Measurements from ENCODE around the gene IFNGR2. TPM values are rescaled to one million over a fixed set of nuclear protein-coding genes. Genes with fewer than 3 reads are reported as not detected.
A peak's percentile ranks its signal among the peaks of the same experiment; 100 is the strongest.
"Not testable (repeated sequence)": the region's sequence is repeated elsewhere in the genome, so short reads cannot be mapped to it uniquely, and the experiment has no call there.

Gene IFNGR2
- total and polyA plus RNA-seq, 7 experiments from 2014 or later: 9.1 to 80.5 (median 33.7) TPM

- H3K4me1 Mint-ChIP-seq: peaks cover 25 to 60% (median 54%) of the 10 kb centered on the region in 7 donors
- peak overlapping the region; percentile 4 to 98 (median 94) for H3K27ac Mint-ChIP-seq
- no peaks in the 10 kb centered on the region for H3K27me3 ChIP-seq (ENCODE audit: control insufficient read depth in 2 of 2, insufficient read depth in 2 of 2, low read length in 2 of 2)
- H3K27me3 Mint-ChIP-seq: peaks cover 0 to 63% (median 0%) of the 10 kb centered on the region in 5 donors
- H3K9me3 Mint-ChIP-seq: no peaks in the 10 kb centered on the region
- peak overlapping the region; percentile 84 for H3K27ac ChIP-seq (ENCODE audit: low read depth, low read length)
- peaks cover 0 to 5% (median 0%) of the 10 kb centered on the region in 3 experiments for H3K36me3 ChIP-seq (ENCODE audit: control insufficient read depth in 2 of 3, insufficient read depth in 3 of 3, low read length in 3 of 3)
- peak overlapping the region; percentile 77 for H3K4me3 ChIP-seq (ENCODE audit: low read length)
- ATAC-seq (peak; percentile 30), DNase-seq (peak in 7 of 9 donors; percentile 21 to 43 (median 29))
- H3K4me1 ChIP-seq (ENCODE audit: control insufficient read depth in 2 of 2, insufficient read depth in 2 of 2, low read length in 2 of 2): peaks cover 16 to 25% of the 10 kb centered on the region in 2 donors
- no peaks in the 10 kb centered on the region for H3K9me3 ChIP-seq (ENCODE audit: control insufficient read depth in 2 of 3, low read length in 3 of 3)
- H3K36me3 Mint-ChIP-seq: peaks cover 0 to 8% (median 4%) of the 10 kb centered on the region in 5 donors
- ChIA-PET CTCF (interaction anchor here (1.1 to 2.0 kb wide), 2 partner anchors 43 to 55 kb away, joined by 3 to 6 read pairs; no protein-coding TSS in a partner anchor), POLR2A (interaction anchor here (0.7 to 3.9 kb wide), 8 partner anchors 11 to 898 kb away, joined by 3 to 35 read pairs (median 6); partner anchors contain the start of gene PAXBP1)
- intact Hi-C loops (cut with micrococcal nuclease): loop anchor here (1.0 to 10.0 kb wide), 8 partner anchors 19 to 629 kb away; partner anchors contain the start of genes IFNAR1 (in 1 of the 2), PAXBP1 (in 1 of the 2), SON (in 1 of the 2) and TMEM50B (in 1 of the 2)
- peak overlapping the region; percentile 87 to 99 (median 97) for H3K4me3 Mint-ChIP-seq
Observed at GRCh38 chr21:33403786-33404585, 773 bp downstream of the IFNGR2 start.

- Mint-ChIP-seq H3K27ac (peak overlapping the region in 8 of 9 donors; percentile 26 to 94 (median 69)), H3K4me1 (peaks cover 28 to 68% (median 55%) of the 10 kb centered on the region in 7 donors), H3K36me3 (peaks cover 0 to 16% (median 4%) of the 10 kb centered on the region in 5 donors), H3K9me3 (no peaks in the 10 kb centered on the region), H3K27me3 (peaks cover 0 to 55% (median 0%) of the 10 kb centered on the region in 5 donors), H3K4me3 (peak overlapping the region in 8 of 10 donors; percentile 48 to 99 (median 96))
- DNase-seq (no peak), ATAC-seq (no peak)
- Histone ChIP-seq H3K9me3 (ENCODE audit: control insufficient read depth in 2 of 3, low read length in 3 of 3) (no peaks in the 10 kb centered on the region), H3K4me3 (ENCODE audit: low read length) (no peak overlapping the region), H3K4me1 (ENCODE audit: control insufficient read depth in 2 of 2, insufficient read depth in 2 of 2, low read length in 2 of 2) (peaks cover 16 to 25% of the 10 kb centered on the region in 2 donors), H3K27ac (ENCODE audit: low read depth, low read length) (no peak overlapping the region), H3K36me3 (ENCODE audit: control insufficient read depth in 2 of 3, insufficient read depth in 3 of 3, low read length in 3 of 3) (peaks cover 0 to 12% (median 0%) of the 10 kb centered on the region in 3 experiments), H3K27me3 (ENCODE audit: control insufficient read depth in 2 of 2, insufficient read depth in 2 of 2, low read length in 2 of 2) (no peaks in the 10 kb centered on the region)
- POLR2A ChIA-PET: interaction anchor here (0.6 to 2.4 kb wide), 3 partner anchors 39 to 158 kb away, joined by 3 to 10 read pairs (median 3); no protein-coding TSS in a partner anchor
- CTCF ChIA-PET: no interaction called here
- intact Hi-C loops (cut with micrococcal nuclease): loop anchor here in 1 of 2 donors (10.0 kb wide), 1 partner anchor 632 kb away; the partner anchor contains the start of gene PAXBP1
Observed at GRCh38 chr21:33406493-33406892, 3.3 kb downstream of the IFNGR2 start.

DNA sequence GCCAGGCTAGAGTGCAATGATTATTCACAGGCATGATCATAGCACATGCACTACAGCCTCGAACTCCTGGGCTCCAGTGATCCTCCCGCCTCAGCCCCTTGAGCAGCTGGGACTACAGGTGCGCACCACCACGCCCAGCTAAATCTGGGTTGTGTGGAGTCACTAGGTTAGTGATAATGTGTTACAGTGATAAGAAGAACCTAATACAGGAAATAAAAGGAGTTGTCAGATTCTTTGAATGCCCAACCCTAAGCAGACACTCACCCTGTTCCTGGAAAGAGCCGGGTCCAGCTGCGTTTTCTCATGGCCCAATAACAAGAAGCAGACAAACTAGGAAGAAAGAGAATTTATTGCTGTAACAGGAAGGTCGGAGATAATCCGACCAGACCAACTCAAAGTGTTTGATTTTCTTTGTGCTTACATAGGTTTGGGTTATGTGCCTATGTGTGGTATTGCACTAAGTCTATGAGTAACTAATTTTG is 8.8 kb downstream of the IFNGR2 start:
- peaks cover 0 to 18% (median 0%) of the 10 kb centered on the region in 5 donors for H3K27me3 Mint-ChIP-seq
- H3K4me1 Mint-ChIP-seq: peaks cover 21 to 78% (median 57%) of the 10 kb centered on the region in 7 donors
- Histone ChIP-seq H3K4me1 (ENCODE audit: control insufficient read depth in 2 of 2, insufficient read depth in 2 of 2, low read length in 2 of 2) (peaks cover 0 to 16% of the 10 kb centered on the region in 2 donors), H3K36me3 (ENCODE audit: control insufficient read depth in 2 of 3, insufficient read depth in 3 of 3, low read length in 3 of 3) (peaks cover 0 to 35% (median 5%) of the 10 kb centered on the region in 3 experiments), H3K27me3 (ENCODE audit: control insufficient read depth in 2 of 2, insufficient read depth in 2 of 2, low read length in 2 of 2) (no peaks in the 10 kb centered on the region), H3K4me3 (ENCODE audit: low read length) (no peak overlapping the region), H3K9me3 (ENCODE audit: control insufficient read depth in 2 of 3, low read length in 3 of 3) (no peaks in the 10 kb centered on the region), H3K27ac (ENCODE audit: low read depth, low read length) (no peak overlapping the region)
- peak overlapping the region in 8 of 9 donors; percentile 11 to 83 (median 73) for H3K27ac Mint-ChIP-seq
- POLR2A ChIA-PET: interaction anchor here (0.6 kb wide), 1 partner anchor 42 kb away, joined by 3 read pairs; no protein-coding TSS in a partner anchor
- intact Hi-C loops (cut with micrococcal nuclease): no loop called here
- H3K36me3 Mint-ChIP-seq: peaks cover 3 to 25% (median 8%) of the 10 kb centered on the region in 5 donors
- no peaks in the 10 kb centered on the region for H3K9me3 Mint-ChIP-seq
- H3K4me3 Mint-ChIP-seq: peak overlapping the region in 2 of 10 donors; percentile 42 to 50
- DNase-seq (no peak), ATAC-seq (no peak)
- CTCF ChIA-PET: interaction anchor here (0.5 kb wide), 1 partner anchor 76 kb away, joined by 4 read pairs; no protein-coding TSS in a partner anchor

- H3K36me3 Mint-ChIP-seq: peaks cover 3 to 25% (median 8%) of the 10 kb centered on the region in 5 donors
- intact Hi-C loops (cut with micrococcal nuclease); POLR2A ChIA-PET: not testable (repeated sequence)
Observed at GRCh38 chr21:33412439-33412831, 9.2 kb downstream of the IFNGR2 start.

DNA sequence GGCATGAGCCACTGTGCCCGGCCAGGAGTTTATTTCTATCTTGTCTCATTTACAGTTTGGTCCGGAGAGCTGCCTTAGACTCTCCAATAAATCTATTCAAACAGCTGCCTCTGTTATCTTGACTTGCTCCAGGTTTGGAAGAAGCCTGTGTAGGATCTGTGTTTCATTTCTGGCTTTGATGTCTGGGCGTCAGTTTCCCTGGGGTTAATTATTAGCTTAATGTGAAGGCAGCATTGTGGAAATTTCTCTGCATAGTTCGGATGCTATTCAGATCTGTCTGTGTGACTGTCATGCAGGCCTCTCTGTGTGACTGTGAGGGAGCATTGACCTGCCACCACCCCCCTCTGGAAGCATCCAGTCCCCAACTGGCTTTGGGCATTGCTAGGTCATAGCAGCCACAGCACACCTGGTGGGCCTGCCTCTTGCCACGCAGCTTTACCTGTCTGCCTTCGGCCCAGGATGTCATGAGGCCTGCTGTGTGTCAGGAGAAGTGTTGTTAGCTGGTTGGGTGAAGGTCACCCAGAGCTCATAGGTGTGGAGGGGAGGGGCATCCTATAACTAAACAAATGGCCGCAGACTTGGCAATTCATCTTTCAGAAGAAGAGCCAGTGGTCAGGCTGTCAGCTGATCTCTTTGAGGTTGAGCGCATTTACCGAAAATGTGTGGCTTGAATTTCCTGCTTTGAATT is 9.8 kb downstream of the IFNGR2 start:
- peaks cover 0 to 14% (median 0%) of the 10 kb centered on the region in 5 donors for H3K27me3 Mint-ChIP-seq
- H3K9me3 ChIP-seq (ENCODE audit: control insufficient read depth in 2 of 3, low read length in 3 of 3): no peaks in the 10 kb centered on the region
- H3K4me3 Mint-ChIP-seq: peak overlapping the region in 9 of 10 donors; percentile 34 to 70 (median 62)
- H3K27ac Mint-ChIP-seq: peak overlapping the region in 8 of 9 donors; percentile 64 to 86 (median 81)
- no peaks in the 10 kb centered on the region for H3K9me3 Mint-ChIP-seq
- peak; percentile 36 for ATAC-seq
- H3K4me3 ChIP-seq (ENCODE audit: low read length): no peak overlapping the region
- no peaks in the 10 kb centered on the region for H3K27me3 ChIP-seq (ENCODE audit: control insufficient read depth in 2 of 2, insufficient read depth in 2 of 2, low read length in 2 of 2)
- intact Hi-C loops (cut with micrococcal nuclease): no loop called here
- H3K4me1 Mint-ChIP-seq: peaks cover 23 to 69% (median 56%) of the 10 kb centered on the region in 7 donors
- H3K36me3 Mint-ChIP-seq: peaks cover 3 to 25% (median 11%) of the 10 kb centered on the region in 5 donors
- H3K36me3 ChIP-seq (ENCODE audit: control insufficient read depth in 2 of 3, insufficient read depth in 3 of 3, low read length in 3 of 3): peaks cover 0 to 39% (median 5%) of the 10 kb centered on the region in 3 experiments
- H3K4me1 ChIP-seq (ENCODE audit: control insufficient read depth in 2 of 2, insufficient read depth in 2 of 2, low read length in 2 of 2): peaks cover 0 to 14% of the 10 kb centered on the region in 2 donors
- ChIA-PET POLR2A (interaction anchor here (2.8 kb wide), 1 partner anchor 51 kb away, joined by 9 read pairs; no protein-coding TSS in a partner anchor), CTCF (interaction anchor here (1.1 kb wide), 2 partner anchors 52 to 418 kb away, joined by 3 read pairs; no protein-coding TSS in a partner anchor)
- no peak for DNase-seq
- peak overlapping the region; percentile 49 for H3K27ac ChIP-seq (ENCODE audit: low read depth, low read length)

More at GRCh38 chr21:33412439-33412831, 9.2 kb downstream of the IFNGR2 start:
- CTCF ChIA-PET: interaction anchor here (1.1 kb wide), 2 partner anchors 51 to 418 kb away, joined by 3 read pairs; no protein-coding TSS in a partner anchor
- Histone ChIP-seq H3K4me1 (ENCODE audit: control insufficient read depth in 2 of 2, insufficient read depth in 2 of 2, low read length in 2 of 2) (peaks cover 0 to 14% of the 10 kb centered on the region in 2 donors), H3K36me3 (ENCODE audit: control insufficient read depth in 2 of 3, insufficient read depth in 3 of 3, low read length in 3 of 3) (peaks cover 0 to 37% (median 5%) of the 10 kb centered on the region in 3 experiments)
- H3K27ac ChIP-seq (ENCODE audit: low read depth, low read length); H3K4me3 ChIP-seq (ENCODE audit: low read length); H3K9me3 ChIP-seq (ENCODE audit: control insufficient read depth in 2 of 3, low read length in 3 of 3); H3K27me3 ChIP-seq (ENCODE audit: control insufficient read depth in 2 of 2, insufficient read depth in 2 of 2, low read length in 2 of 2); ATAC-seq; H3K9me3 Mint-ChIP-seq; DNase-seq: not testable (repeated sequence)
- peaks cover 21 to 74% (median 55%) of the 10 kb centered on the region in 7 donors for H3K4me1 Mint-ChIP-seq
- peak overlapping the region in 5 of 10 donors; percentile 23 to 70 (median 66) for H3K4me3 Mint-ChIP-seq
- peaks cover 0 to 14% (median 0%) of the 10 kb centered on the region in 5 donors for H3K27me3 Mint-ChIP-seq
- peak overlapping the region in 7 of 9 donors; percentile 76 to 86 (median 84) for H3K27ac Mint-ChIP-seq
